ENCODE results near the gene ZNF329. TPM values are rescaled to one million over a fixed set of nuclear protein-coding genes. Genes with fewer than 3 reads are reported as not detected.

The ZNF329 gene
- polyA plus RNA-seq, 1 of the 3 experiments (the other 2 are of a cell fraction), result 3.6 TPM

- TF ChIP-seq FOXJ3 (CRISPR knock-in tag; IDR thresholded peaks at IDR 0.05) (no peak), GATA2 (CRISPR knock-in tag; IDR thresholded peaks at IDR 0.05) (no peak), GABPA (IDR thresholded peaks at IDR 0.05; ENCODE audit: low read depth) (no peak), TCF12 (IDR thresholded peaks at IDR 0.05) (no peak)
- TF ChIP-seq, protein P1, sequence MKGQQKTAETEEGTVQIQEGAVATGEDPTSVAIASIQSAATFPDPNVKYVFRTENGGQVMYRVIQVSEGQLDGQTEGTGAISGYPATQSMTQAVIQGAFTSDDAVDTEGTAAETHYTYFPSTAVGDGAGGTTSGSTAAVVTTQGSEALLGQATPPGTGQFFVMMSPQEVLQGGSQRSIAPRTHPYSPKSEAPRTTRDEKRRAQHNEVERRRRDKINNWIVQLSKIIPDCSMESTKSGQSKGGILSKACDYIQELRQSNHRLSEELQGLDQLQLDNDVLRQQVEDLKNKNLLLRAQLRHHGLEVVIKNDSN (IDR thresholded peaks at IDR 0.05; ENCODE audit: borderline replicate concordance, low read depth), result no peak
These were observed 65.8 kb downstream of the ZNF329 start (continued) for GRCh38 chr19:58084596-58085347.

- no peaks in the 10 kb centered on the region for H3K36me3 ChIP-seq (replicated peaks in 1 of 2; ENCODE audit: control insufficient read depth in 1 of 2, insufficient read depth in 2 of 2, low read length in 1 of 2)
- H3K9ac ChIP-seq, result no peak overlapping the region
- no peaks in the 10 kb centered on the region for H3K9me3 ChIP-seq
- POLR2A ChIA-PET, result no interaction called here
- no peak overlapping the region for H2AFZ ChIP-seq (ENCODE audit: low read depth)
- H3F3A ChIP-seq (replicated peaks; ENCODE audit: insufficient read depth), result no peaks in the 10 kb centered on the region
- no peak overlapping the region for H3K27ac ChIP-seq (ENCODE audit: low read depth in 2 of 2, low read length in 1 of 2)
- H3K79me2 ChIP-seq (ENCODE audit: insufficient read depth), result no peaks in the 10 kb centered on the region
- TF ChIP-seq TAF1 (IDR thresholded peaks at IDR 0.05; ENCODE audit: borderline replicate concordance, low read depth, low read length), result no peak
- no peak for TF ChIP-seq TEAD4 (IDR thresholded peaks at IDR 0.05; ENCODE audit: borderline replicate concordance, insufficient read depth)
- no peak for TF ChIP-seq ELF1 (IDR thresholded peaks at IDR 0.05)
- no peak for TF ChIP-seq TCF12 (IDR thresholded peaks at IDR 0.05)
- no peak for TF ChIP-seq IRF3 (IDR thresholded peaks at IDR 0.05; ENCODE audit: low read depth, low read length)
- TF ChIP-seq, protein P2, sequence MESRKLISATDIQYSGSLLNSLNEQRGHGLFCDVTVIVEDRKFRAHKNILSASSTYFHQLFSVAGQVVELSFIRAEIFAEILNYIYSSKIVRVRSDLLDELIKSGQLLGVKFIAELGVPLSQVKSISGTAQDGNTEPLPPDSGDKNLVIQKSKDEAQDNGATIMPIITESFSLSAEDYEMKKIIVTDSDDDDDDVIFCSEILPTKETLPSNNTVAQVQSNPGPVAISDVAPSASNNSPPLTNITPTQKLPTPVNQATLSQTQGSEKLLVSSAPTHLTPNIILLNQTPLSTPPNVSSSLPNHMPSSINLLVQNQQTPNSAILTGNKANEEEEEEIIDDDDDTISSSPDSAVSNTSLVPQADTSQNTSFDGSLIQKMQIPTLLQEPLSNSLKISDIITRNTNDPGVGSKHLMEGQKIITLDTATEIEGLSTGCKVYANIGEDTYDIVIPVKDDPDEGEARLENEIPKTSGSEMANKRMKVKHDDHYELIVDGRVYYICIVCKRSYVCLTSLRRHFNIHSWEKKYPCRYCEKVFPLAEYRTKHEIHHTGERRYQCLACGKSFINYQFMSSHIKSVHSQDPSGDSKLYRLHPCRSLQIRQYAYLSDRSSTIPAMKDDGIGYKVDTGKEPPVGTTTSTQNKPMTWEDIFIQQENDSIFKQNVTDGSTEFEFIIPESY (IDR thresholded peaks at IDR 0.05; ENCODE audit: borderline replicate concordance, low read depth), result no peak
- TF ChIP-seq MAX (IDR thresholded peaks at IDR 0.05; ENCODE audit: low read depth), result no peak
- TF ChIP-seq RXRA (IDR thresholded peaks at IDR 0.05; ENCODE audit: borderline replicate concordance, low read depth), result no peak
- no peak for TF ChIP-seq SIN3A (IDR thresholded peaks at IDR 0.05; ENCODE audit: borderline replicate concordance, low read depth, low read length)
- no peak for TF ChIP-seq PBX3 (IDR thresholded peaks at IDR 0.05)
- no peak for TF ChIP-seq RCOR1 (IDR thresholded peaks at IDR 0.05; ENCODE audit: low read length)
- TF ChIP-seq SMC3 (IDR thresholded peaks at IDR 0.05; ENCODE audit: low read depth, low read length), result no peak
- TF ChIP-seq CHD2 (IDR thresholded peaks at IDR 0.05; ENCODE audit: low read length, partially characterized antibody), result no peak
- H4K20me1 ChIP-seq (ENCODE audit: insufficient read depth), result no peaks in the 10 kb centered on the region
- H3K27me3 ChIP-seq (ENCODE audit: insufficient read depth), result no peaks in the 10 kb centered on the region
- no peaks in the 10 kb centered on the region for H3K9me2 ChIP-seq
- no peak overlapping the region for H3K4me3 ChIP-seq (ENCODE audit: low read depth in 2 of 2, low read length in 1 of 2)
- WGBS (ENCODE audit: low lambda C conversion rate), result 54% methylated on average over 3 of the region's 3 CpGs
- H3K4me1 ChIP-seq (ENCODE audit: control insufficient read depth in 1 of 2, insufficient read depth in 2 of 2, low read depth in 1 of 2, low read length in 1 of 2), result no peaks in the 10 kb centered on the region
- H3K4me2 ChIP-seq, result no peak overlapping the region
- CTCF ChIA-PET, result no interaction called here
- no peak for DNase-seq
These were observed 67.6 kb downstream of the ZNF329 start for GRCh38 chr19:58083021-58083420.
